Hepatocyte (in vitro differentiated cells): ENCODE measurements around the gene TCEA3.

Source experiments
- EZH2phosphoT487 ChIP-seq: fragments of 200-600 bp; sonication (generic); IDR thresholded peaks from one replicate; pipeline ENCODE4 v1.6.1; 2018; ENCODE audit warnings: antibody characterized with exemption, mild to moderate bottlenecking, low read depth, moderate library complexity; ENCODE audit not compliant: unreplicated experiment, severe bottlenecking
- TF ChIP-seq, protein P1 (sequence below): fragments of 200-600 bp; sonication (generic); IDR thresholded peaks from 2 replicates; pipeline ENCODE4 v1.5.1; 2016; ENCODE audit warnings: antibody characterized with exemption, mild to moderate bottlenecking; ENCODE audit not compliant: poor library complexity

DNA sequence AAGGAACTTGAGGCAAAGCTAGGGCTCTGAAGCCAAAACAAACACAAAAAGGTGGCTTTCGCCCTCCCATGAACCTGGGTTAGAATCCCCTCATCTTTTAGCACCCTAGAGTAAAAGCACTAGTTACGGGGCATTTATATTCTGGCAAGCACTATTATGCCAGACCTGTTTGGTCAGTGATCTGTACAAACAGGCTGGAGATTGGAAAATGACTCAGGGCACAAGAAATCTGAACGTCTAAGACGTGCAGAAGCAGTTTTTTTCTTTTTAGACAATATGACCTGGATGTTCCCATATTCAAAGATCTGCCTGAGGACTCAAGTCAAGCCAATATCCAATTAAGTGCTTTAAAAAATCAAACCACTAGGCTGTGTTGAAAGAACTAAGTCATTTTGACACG is 58.0 kb downstream of the TCEA3 start:
- TF ChIP-seq, protein P1, sequence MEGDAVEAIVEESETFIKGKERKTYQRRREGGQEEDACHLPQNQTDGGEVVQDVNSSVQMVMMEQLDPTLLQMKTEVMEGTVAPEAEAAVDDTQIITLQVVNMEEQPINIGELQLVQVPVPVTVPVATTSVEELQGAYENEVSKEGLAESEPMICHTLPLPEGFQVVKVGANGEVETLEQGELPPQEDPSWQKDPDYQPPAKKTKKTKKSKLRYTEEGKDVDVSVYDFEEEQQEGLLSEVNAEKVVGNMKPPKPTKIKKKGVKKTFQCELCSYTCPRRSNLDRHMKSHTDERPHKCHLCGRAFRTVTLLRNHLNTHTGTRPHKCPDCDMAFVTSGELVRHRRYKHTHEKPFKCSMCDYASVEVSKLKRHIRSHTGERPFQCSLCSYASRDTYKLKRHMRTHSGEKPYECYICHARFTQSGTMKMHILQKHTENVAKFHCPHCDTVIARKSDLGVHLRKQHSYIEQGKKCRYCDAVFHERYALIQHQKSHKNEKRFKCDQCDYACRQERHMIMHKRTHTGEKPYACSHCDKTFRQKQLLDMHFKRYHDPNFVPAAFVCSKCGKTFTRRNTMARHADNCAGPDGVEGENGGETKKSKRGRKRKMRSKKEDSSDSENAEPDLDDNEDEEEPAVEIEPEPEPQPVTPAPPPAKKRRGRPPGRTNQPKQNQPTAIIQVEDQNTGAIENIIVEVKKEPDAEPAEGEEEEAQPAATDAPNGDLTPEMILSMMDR: no peak
- TF ChIP-seq EZH2phosphoT487: no peak
